ENCODE results near the gene CEP70. TPM values are rescaled to one million over a fixed set of nuclear protein-coding genes. Genes with fewer than 3 reads are reported as not detected.
"Not testable (repeated sequence)": the region's sequence is repeated elsewhere in the genome, so short reads cannot be mapped to it uniquely, and the experiment has no call there.

CEP70 gene
- total RNA-seq, 1 donor from 2014 or later = 23.5 TPM

DNA sequence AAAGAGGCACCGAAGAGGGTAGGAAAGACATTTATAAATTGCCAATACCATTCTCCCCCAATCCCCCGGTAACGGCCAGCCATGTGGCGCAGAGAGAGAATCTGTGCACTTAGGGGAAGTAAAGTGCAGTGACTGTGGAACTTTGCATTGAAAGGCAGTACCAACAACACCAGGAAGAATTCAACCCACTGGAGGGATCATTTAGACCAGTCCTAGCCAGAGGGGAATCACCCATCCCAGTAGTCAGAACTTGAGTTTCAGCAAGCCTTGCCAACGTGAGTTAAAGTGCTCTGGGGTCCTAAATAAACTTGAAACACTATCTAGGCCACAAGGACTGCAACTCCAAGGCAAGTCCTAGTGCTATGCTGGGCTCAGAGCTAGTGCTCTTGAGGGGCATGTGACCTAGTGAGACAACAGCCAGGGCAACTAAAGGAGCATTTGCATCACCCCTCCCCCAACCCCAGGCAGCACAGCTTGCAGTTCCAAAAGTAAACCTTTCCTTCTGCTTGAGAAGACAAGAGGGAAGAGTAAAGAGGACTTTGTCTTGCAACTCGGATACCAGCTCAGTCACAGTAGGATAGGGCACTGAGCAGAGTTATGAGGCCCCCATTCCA is 15.0 kb downstream of the CEP70 start:
- peaks cover 13% of the 10 kb centered on the region for H3K9me3 Mint-ChIP-seq
- H3K27ac Mint-ChIP-seq (ENCODE audit: unreplicated experiment) = no peak overlapping the region
- TF ChIP-seq, protein P1, sequence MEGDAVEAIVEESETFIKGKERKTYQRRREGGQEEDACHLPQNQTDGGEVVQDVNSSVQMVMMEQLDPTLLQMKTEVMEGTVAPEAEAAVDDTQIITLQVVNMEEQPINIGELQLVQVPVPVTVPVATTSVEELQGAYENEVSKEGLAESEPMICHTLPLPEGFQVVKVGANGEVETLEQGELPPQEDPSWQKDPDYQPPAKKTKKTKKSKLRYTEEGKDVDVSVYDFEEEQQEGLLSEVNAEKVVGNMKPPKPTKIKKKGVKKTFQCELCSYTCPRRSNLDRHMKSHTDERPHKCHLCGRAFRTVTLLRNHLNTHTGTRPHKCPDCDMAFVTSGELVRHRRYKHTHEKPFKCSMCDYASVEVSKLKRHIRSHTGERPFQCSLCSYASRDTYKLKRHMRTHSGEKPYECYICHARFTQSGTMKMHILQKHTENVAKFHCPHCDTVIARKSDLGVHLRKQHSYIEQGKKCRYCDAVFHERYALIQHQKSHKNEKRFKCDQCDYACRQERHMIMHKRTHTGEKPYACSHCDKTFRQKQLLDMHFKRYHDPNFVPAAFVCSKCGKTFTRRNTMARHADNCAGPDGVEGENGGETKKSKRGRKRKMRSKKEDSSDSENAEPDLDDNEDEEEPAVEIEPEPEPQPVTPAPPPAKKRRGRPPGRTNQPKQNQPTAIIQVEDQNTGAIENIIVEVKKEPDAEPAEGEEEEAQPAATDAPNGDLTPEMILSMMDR (conservative IDR thresholded peaks at IDR 0.05) = no peak
- H3K4me3 Mint-ChIP-seq = no peak overlapping the region
- peaks cover 28% of the 10 kb centered on the region for H3K36me3 Mint-ChIP-seq (ENCODE audit: low read depth)
- DNase-seq (ENCODE audit: low read depth, low spot score) = no peak
- no peaks in the 10 kb centered on the region for H3K4me1 Mint-ChIP-seq
- no peaks in the 10 kb centered on the region for H3K27me3 Mint-ChIP-seq (ENCODE audit: low read depth)

DNA sequence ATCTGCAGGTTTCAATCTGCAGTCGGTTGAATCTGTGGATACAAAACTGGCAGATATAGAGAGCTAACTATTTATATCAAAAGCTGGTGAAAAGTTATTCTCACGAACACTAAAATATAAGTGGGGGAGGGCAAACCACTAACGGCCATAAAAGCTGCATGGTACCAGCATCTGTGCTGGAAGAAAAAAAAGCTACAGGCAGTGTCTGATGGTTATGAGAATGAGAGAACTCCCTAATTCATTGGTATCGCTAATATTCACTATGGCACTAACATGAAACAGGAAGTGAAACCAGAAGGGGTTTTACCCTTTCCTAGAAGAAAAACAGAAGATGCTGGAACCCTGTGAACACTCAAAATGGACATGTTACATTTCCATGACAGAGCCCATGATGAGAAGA is 15.9 kb downstream of the CEP70 start:
- DNase-seq (ENCODE audit: low read depth, low spot score) = no peak
- H3K27me3 Mint-ChIP-seq (ENCODE audit: low read depth) = no peaks in the 10 kb centered on the region
- no peaks in the 10 kb centered on the region for H3K4me1 Mint-ChIP-seq
- peaks cover 15% of the 10 kb centered on the region for H3K9me3 Mint-ChIP-seq
- no peak overlapping the region for H3K4me3 Mint-ChIP-seq
- TF ChIP-seq, protein P1 (conservative IDR thresholded peaks at IDR 0.05) = no peak
- H3K36me3 Mint-ChIP-seq (ENCODE audit: low read depth) = peaks cover 34% of the 10 kb centered on the region
- no peak overlapping the region for H3K27ac Mint-ChIP-seq (ENCODE audit: unreplicated experiment)

DNA sequence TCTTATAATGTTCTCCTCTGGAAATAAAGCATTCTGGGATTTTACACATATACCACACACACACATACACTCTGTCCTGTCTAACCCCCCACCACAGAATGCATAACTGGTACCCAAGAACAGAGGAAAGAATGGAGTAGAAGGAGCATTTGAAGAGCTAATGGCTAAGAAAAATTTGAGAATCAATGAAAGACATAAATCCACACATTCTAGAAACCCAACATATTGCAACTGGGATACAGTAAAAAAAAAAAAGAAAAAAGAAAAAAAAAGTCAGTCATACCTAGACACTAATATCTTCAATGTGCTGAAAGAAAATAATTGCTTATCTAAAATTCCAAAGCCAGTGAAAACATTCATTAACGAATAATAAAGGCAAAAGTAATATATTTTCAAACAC is 20.9 kb downstream of the CEP70 start:
- no peak overlapping the region for H3K4me3 Mint-ChIP-seq
- peaks cover 17% of the 10 kb centered on the region for H3K9me3 Mint-ChIP-seq
- H3K27ac Mint-ChIP-seq (ENCODE audit: unreplicated experiment) = no peak overlapping the region
- TF ChIP-seq, protein P1 (conservative IDR thresholded peaks at IDR 0.05) = no peak
- no peak for DNase-seq (ENCODE audit: low read depth, low spot score)
- H3K36me3 Mint-ChIP-seq (ENCODE audit: low read depth) = peaks cover 42% of the 10 kb centered on the region
- no peaks in the 10 kb centered on the region for H3K4me1 Mint-ChIP-seq
- H3K27me3 Mint-ChIP-seq (ENCODE audit: low read depth) = no peaks in the 10 kb centered on the region

DNA sequence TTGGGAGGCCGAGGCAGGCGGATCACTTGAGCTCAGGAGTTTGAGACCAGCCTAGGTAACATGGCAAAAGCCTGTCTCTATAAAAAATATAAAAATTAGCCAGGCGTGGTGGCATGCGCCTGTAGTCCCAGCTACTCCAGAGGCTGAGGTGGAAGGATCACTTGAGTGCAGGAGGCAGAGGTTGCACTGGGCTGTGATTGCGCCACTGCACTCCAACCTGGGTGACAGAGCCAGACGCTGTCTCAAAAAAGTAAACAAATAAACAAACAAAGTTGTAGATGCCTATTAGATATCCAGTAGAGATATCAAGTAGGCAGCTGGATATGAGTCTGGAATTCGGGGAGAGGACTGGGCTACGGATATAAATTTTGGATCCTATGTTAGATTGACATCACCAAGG is 24.4 kb downstream of the CEP70 start:
- not testable (repeated sequence) for H3K27ac Mint-ChIP-seq (ENCODE audit: unreplicated experiment); H3K4me1 Mint-ChIP-seq; H3K4me3 Mint-ChIP-seq; H3K27me3 Mint-ChIP-seq (ENCODE audit: low read depth); DNase-seq (ENCODE audit: low read depth, low spot score)
- Mint-ChIP-seq H3K9me3 (peaks cover 11% of the 10 kb centered on the region), H3K36me3 (ENCODE audit: low read depth) (peaks cover 36% of the 10 kb centered on the region)

DNA sequence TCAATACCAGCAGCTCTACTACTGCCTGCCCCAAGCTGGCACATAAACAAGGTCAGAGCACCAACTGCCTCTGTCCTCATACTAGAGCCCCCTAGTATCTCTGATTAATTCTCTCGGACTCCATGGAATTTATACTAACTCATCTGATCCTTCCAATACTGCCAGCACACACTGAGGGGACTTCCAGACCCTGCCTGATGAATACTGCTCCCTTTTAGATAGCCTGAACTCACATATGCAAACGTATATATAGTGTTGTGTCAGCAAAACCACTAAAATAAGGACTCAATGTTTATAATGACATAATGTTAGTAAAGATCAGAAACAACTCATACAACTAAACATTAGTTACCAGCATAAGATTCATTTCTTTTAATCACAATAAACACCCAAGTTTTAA is 25.0 kb downstream of the CEP70 start:
- Mint-ChIP-seq H3K27ac (ENCODE audit: unreplicated experiment) (no peak overlapping the region), H3K27me3 (ENCODE audit: low read depth) (no peaks in the 10 kb centered on the region), H3K9me3 (peaks cover 11% of the 10 kb centered on the region), H3K4me3 (no peak overlapping the region), H3K4me1 (no peaks in the 10 kb centered on the region), H3K36me3 (ENCODE audit: low read depth) (peaks cover 40% of the 10 kb centered on the region)
- TF ChIP-seq, protein P1 (conservative IDR thresholded peaks at IDR 0.05) = no peak
- no peak for DNase-seq (ENCODE audit: low read depth, low spot score)

DNA sequence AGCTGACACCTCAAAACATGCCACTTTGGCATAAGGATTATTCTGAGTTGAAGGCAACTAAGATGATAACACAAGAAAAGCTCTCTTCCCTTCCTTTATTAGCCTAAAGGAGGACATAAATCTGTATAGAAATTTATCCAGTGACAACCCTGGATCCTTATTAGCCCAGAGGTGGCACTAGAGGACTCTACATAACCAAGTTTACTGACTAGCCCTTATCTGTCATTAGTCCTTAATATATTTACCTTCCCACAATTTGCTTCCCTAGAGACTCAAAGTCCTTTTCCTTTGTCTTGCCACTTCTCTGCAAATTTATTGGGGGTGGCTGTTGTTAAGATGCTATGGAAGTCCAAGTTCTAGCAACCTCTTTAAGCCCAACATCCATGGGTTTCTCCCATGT is 26.7 kb downstream of the CEP70 start:
- Mint-ChIP-seq H3K4me1 (no peaks in the 10 kb centered on the region), H3K27ac (ENCODE audit: unreplicated experiment) (no peak overlapping the region), H3K36me3 (ENCODE audit: low read depth) (peaks cover 34% of the 10 kb centered on the region), H3K27me3 (ENCODE audit: low read depth) (no peaks in the 10 kb centered on the region), H3K9me3 (peaks cover 11% of the 10 kb centered on the region), H3K4me3 (no peak overlapping the region)
- TF ChIP-seq, protein P1 (conservative IDR thresholded peaks at IDR 0.05) = no peak
- no peak for DNase-seq (ENCODE audit: low read depth, low spot score)

DNA sequence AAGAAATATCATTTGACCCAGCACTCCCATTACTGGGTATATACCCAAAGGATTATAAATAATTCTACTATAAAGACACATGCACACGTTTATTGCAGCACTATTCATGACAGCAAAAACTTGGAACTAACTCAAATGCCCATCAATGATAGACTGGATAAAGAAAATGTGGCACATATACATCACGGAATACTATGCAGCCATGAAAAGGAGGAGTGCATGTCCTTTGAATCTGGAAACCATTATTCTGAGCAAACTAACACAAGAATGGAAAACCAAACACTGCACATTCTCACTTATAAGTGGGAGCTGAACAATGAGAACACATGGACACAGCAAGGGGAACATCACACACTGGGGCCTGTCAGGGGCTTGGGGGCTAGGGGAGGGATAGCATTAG is 27.8 kb downstream of the CEP70 start:
- Mint-ChIP-seq H3K36me3 (ENCODE audit: low read depth) (peaks cover 38% of the 10 kb centered on the region), H3K9me3 (peaks cover 15% of the 10 kb centered on the region)
- H3K27me3 Mint-ChIP-seq (ENCODE audit: low read depth); H3K27ac Mint-ChIP-seq (ENCODE audit: unreplicated experiment); H3K4me3 Mint-ChIP-seq; H3K4me1 Mint-ChIP-seq; DNase-seq (ENCODE audit: low read depth, low spot score): not testable (repeated sequence)

DNA sequence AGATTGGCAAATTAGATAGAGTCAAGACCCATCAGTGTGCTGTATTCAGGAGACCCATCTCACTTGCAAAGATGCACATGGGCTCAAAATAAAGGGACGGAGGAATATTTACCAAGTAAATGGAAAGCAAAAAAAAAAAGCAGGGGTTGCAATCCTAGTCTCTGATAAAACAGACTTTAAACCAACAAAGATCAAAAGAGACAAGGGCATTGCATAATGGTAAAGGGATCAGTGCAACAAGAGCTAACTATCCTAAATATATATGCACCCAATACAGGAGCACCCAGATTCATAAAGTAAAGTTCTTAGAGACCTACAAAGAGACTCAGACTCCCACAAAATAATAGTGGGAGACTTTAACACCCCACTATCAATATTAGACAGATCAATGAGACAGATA is 31.2 kb downstream of the CEP70 start:
- peaks cover 54% of the 10 kb centered on the region for H3K36me3 Mint-ChIP-seq (ENCODE audit: low read depth)
- not testable (repeated sequence) for H3K27me3 Mint-ChIP-seq (ENCODE audit: low read depth); H3K4me3 Mint-ChIP-seq; H3K27ac Mint-ChIP-seq (ENCODE audit: unreplicated experiment); DNase-seq (ENCODE audit: low read depth, low spot score); H3K4me1 Mint-ChIP-seq
- H3K9me3 Mint-ChIP-seq = peaks cover 21% of the 10 kb centered on the region
